PC-3 (cell line): ENCODE measurements around the gene SCN1B.

ENCODE experiments used
- EZH2 ChIP-seq: fragments of 300-600 bp; sonication (generic); IDR thresholded peaks from one replicate; pipeline ENCODE4 v1.6.1; 2017; ENCODE audit warnings: antibody characterized with exemption, mild to moderate bottlenecking, low read length; ENCODE audit not compliant: unreplicated experiment
- TF ChIP-seq, protein P1 (sequence below): fragments of 300-600 bp; sonication (generic); conservative IDR thresholded peaks from 2 replicates; pipeline ENCODE4 v1.5.1; 2017; ENCODE audit warnings: antibody characterized with exemption, low read depth, mild to moderate bottlenecking, low read length

DNA sequence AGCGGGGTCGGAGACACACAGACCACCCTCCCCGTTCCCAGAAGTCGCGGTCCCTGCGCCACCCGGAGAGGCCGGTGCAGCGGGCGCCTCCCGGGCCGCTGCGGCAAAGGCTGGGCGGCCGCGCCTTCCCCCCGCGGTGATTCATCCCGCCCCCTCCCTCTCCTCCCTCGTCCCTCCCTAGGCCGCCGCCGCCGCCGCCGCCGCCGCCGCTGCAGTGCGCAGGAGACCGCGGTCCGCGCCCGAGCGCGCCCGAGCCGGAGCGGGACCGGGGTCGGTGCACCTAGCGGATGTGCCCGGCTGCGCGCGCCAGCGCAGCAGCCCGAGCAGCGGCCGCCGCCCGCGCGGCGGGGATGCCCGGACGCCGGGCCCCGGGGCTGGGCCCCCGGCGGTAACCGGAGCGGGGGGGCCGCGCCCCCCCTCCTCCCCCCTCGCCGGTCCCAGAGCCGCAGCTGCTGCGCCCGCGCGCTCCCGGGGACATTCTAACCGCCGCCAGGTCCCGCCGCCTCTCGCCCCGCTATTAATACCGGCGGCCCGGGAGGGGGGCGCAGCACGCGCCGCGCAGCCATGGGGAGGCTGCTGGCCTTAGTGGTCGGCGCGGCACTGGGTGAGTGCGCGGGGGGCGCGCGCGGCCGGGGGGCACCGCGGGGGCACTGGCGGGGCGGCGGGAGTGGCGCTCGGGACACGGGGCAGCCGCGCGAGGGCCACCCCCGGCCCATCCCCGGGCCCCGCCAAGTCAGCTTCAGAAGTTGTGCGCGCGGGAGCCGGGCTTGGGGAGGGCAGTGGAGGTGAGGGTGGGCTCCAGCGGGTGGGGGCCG is at the start of gene SCN1B:
- TF ChIP-seq, protein P1, sequence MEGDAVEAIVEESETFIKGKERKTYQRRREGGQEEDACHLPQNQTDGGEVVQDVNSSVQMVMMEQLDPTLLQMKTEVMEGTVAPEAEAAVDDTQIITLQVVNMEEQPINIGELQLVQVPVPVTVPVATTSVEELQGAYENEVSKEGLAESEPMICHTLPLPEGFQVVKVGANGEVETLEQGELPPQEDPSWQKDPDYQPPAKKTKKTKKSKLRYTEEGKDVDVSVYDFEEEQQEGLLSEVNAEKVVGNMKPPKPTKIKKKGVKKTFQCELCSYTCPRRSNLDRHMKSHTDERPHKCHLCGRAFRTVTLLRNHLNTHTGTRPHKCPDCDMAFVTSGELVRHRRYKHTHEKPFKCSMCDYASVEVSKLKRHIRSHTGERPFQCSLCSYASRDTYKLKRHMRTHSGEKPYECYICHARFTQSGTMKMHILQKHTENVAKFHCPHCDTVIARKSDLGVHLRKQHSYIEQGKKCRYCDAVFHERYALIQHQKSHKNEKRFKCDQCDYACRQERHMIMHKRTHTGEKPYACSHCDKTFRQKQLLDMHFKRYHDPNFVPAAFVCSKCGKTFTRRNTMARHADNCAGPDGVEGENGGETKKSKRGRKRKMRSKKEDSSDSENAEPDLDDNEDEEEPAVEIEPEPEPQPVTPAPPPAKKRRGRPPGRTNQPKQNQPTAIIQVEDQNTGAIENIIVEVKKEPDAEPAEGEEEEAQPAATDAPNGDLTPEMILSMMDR, result no peak
- TF ChIP-seq EZH2, result no peak
